OCI-LY3 (cell line): Measurements from ENCODE around the gene SLC45A2.

Source experiments
- EZH2phosphoT487 ChIP-seq: fragments of 200-600 bp; shearing (Covaris generic); IDR thresholded peaks from 2 replicates; pipeline ENCODE4 v1.6.1; 2018; ENCODE audit warnings: antibody characterized with exemption, mixed run types, low read depth
- TF ChIP-seq, protein P1 (sequence below): fragments of 200-600, 300-600 bp; sonication (generic); IDR thresholded peaks from 2 replicates; pipeline ENCODE4 v1.5.1; 2014; ENCODE audit warnings: antibody characterized with exemption, low read length, low read depth

DNA sequence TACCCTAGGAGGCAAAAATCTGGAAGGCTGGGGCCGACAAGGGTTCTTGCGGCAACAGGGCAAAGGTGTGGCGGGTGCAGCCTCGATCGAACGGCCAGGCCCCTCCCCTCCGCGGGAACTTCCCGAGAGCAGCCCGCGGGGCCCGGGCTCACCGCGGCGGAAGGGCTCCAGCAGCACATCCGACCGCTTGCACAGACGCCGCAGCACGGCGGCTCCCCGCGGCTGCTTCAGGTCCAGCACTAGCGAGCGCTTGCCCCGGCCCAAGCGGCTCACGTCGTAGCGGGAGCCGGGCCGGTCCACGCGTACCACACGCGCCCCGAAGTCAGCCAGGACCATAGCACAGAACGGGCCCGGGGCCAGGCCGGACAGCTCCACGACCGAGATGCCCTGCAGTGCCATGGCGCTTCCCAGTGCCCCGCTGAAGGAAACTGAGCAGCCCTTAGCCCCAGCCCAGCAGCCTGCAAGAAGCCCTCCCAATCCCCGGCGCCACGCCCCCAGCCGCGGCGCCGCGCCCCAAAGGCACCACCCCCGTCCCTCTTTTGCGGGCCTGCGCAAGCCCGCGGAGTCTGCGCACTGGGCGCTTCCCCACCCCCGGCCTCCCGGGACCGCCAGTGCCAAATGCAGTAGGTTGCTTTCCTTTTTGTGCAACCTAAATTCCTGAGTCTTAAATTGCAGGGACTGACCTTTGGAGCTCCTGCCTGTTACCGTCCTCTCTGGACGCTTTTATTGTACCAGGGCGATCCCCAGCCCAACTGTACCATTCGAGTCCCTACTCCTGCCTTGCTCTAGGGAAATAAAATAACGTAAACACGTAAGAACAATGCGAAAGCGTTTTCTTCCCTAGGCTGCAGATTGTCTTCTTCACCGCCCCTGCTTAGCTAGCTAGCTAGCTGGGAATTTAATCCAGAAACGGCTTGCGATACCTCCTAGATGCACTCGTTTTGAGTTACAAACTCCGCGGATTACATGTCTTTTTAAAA, 23.4 kb upstream of the SLC45A2 start, which contains the start of gene AMACR:
- TF ChIP-seq EZH2phosphoT487 = no peak
- TF ChIP-seq, protein P1, sequence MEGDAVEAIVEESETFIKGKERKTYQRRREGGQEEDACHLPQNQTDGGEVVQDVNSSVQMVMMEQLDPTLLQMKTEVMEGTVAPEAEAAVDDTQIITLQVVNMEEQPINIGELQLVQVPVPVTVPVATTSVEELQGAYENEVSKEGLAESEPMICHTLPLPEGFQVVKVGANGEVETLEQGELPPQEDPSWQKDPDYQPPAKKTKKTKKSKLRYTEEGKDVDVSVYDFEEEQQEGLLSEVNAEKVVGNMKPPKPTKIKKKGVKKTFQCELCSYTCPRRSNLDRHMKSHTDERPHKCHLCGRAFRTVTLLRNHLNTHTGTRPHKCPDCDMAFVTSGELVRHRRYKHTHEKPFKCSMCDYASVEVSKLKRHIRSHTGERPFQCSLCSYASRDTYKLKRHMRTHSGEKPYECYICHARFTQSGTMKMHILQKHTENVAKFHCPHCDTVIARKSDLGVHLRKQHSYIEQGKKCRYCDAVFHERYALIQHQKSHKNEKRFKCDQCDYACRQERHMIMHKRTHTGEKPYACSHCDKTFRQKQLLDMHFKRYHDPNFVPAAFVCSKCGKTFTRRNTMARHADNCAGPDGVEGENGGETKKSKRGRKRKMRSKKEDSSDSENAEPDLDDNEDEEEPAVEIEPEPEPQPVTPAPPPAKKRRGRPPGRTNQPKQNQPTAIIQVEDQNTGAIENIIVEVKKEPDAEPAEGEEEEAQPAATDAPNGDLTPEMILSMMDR = no peak
